Measurements from ENCODE around the gene FSCN2. TPM values are rescaled to one million over a fixed set of nuclear protein-coding genes. Genes with fewer than 3 reads are reported as not detected.

The FSCN2 gene
- total RNA-seq, 2 experiments from 2014 or later: 0.43 to 0.50 TPM

GRCh38 chr17:81518113-81518784 lies 9.9 kb upstream of the FSCN2 start:
- Mint-ChIP-seq H3K4me3 (no peak overlapping the region), H3K9me3 (no peaks in the 10 kb centered on the region), H3K27ac (no peak overlapping the region), H3K4me1 (peaks cover 34% of the 10 kb centered on the region), H3K36me3 (ENCODE audit: low read depth) (peaks cover 5% of the 10 kb centered on the region), H3K27me3 (peaks cover 11% of the 10 kb centered on the region)
- ChIA-PET POLR2A (interaction anchor here (0.9 to 1.5 kb wide), 6 partner anchors 8 to 147 kb away, joined by 3 to 7 read pairs (median 4); partner anchors contain the start of gene FAAP100), CTCF (interaction anchor here (1.0 to 3.4 kb wide), 3 partner anchors 34 to 82 kb away, joined by 3 to 14 read pairs (median 9); partner anchors contain the start of gene FAAP100)
- no peak for DNase-seq

- DNase-seq: peak; percentile 44
Observed at GRCh38 chr17:81518785-81519283, 9.3 kb upstream of the FSCN2 start.

GRCh38 chr17:81519284-81520020 lies 8.7 kb upstream of the FSCN2 start:
- H3K9me3 Mint-ChIP-seq: no peaks in the 10 kb centered on the region

More at GRCh38 chr17:81518785-81519283, 9.3 kb upstream of the FSCN2 start:
- peak overlapping the region; percentile 13 for H3K4me3 Mint-ChIP-seq
- H3K27me3 Mint-ChIP-seq: peaks cover 11% of the 10 kb centered on the region
- ChIA-PET CTCF (interaction anchor here (1.0 to 3.4 kb wide), 3 partner anchors 33 to 82 kb away, joined by 3 to 14 read pairs (median 9); partner anchors contain the start of gene FAAP100), POLR2A (interaction anchor here (0.7 to 1.5 kb wide), 7 partner anchors 8 to 146 kb away, joined by 3 to 7 read pairs (median 3); partner anchors contain the start of gene FAAP100)
- no peak overlapping the region for H3K27ac Mint-ChIP-seq
- no peaks in the 10 kb centered on the region for H3K9me3 Mint-ChIP-seq
- H3K36me3 Mint-ChIP-seq (ENCODE audit: low read depth): peaks cover 5% of the 10 kb centered on the region
- H3K4me1 Mint-ChIP-seq: peaks cover 34% of the 10 kb centered on the region

GRCh38 chr17:81520021-81520901 lies 7.9 kb upstream of the FSCN2 start:
- no peak overlapping the region for H3K27ac Mint-ChIP-seq
- H3K36me3 Mint-ChIP-seq (ENCODE audit: low read depth): peaks cover 2% of the 10 kb centered on the region
- no peak for DNase-seq
- ChIA-PET CTCF (interaction anchor here (3.4 kb wide), 1 partner anchor 80 kb away, joined by 14 read pairs; no protein-coding TSS in a partner anchor), POLR2A (interaction anchor here (1.2 to 1.4 kb wide), 2 partner anchors 12 to 18 kb away, joined by 3 read pairs; no protein-coding TSS in a partner anchor)
- H3K9me3 Mint-ChIP-seq: no peaks in the 10 kb centered on the region
- peaks cover 32% of the 10 kb centered on the region for H3K4me1 Mint-ChIP-seq
- H3K4me3 Mint-ChIP-seq: no peak overlapping the region
- peaks cover 11% of the 10 kb centered on the region for H3K27me3 Mint-ChIP-seq

More at GRCh38 chr17:81519284-81520020, 8.7 kb upstream of the FSCN2 start:
- Mint-ChIP-seq H3K27me3 (peaks cover 11% of the 10 kb centered on the region), H3K4me1 (peaks cover 34% of the 10 kb centered on the region), H3K36me3 (ENCODE audit: low read depth) (peaks cover 5% of the 10 kb centered on the region), H3K27ac (no peak overlapping the region), H3K4me3 (peak overlapping the region; percentile 13)
- ChIA-PET CTCF (interaction anchor here (1.0 to 3.4 kb wide), 3 partner anchors 33 to 81 kb away, joined by 3 to 14 read pairs (median 9); partner anchors contain the start of gene FAAP100), POLR2A (interaction anchor here (0.7 to 1.5 kb wide), 7 partner anchors 9 to 146 kb away, joined by 3 to 7 read pairs (median 3); partner anchors contain the start of gene FAAP100)
- DNase-seq: peak; percentile 70

- H3K9me3 Mint-ChIP-seq: no peaks in the 10 kb centered on the region
- H3K4me1 Mint-ChIP-seq: peaks cover 15% of the 10 kb centered on the region
- no peak overlapping the region for H3K27ac Mint-ChIP-seq
- ChIA-PET CTCF (no interaction called here), POLR2A (interaction anchor here (1.0 kb wide), 1 partner anchor 10 kb away, joined by 3 read pairs; no protein-coding TSS in a partner anchor)
- no peak overlapping the region for H3K4me3 Mint-ChIP-seq
- no peaks in the 10 kb centered on the region for H3K36me3 Mint-ChIP-seq (ENCODE audit: low read depth)
- DNase-seq: no peak
- H3K27me3 Mint-ChIP-seq: peaks cover 11% of the 10 kb centered on the region
Observed at GRCh38 chr17:81522491-81523401, 5.4 kb upstream of the FSCN2 start.

- H3K27me3 Mint-ChIP-seq: peaks cover 11% of the 10 kb centered on the region
- ChIA-PET POLR2A (interaction anchor here (1.0 kb wide), 1 partner anchor 10 kb away, joined by 3 read pairs; no protein-coding TSS in a partner anchor), CTCF (no interaction called here)
- H3K36me3 Mint-ChIP-seq (ENCODE audit: low read depth): no peaks in the 10 kb centered on the region
- H3K4me1 Mint-ChIP-seq: peaks cover 10% of the 10 kb centered on the region
- H3K9me3 Mint-ChIP-seq: no peaks in the 10 kb centered on the region
- H3K4me3 Mint-ChIP-seq: no peak overlapping the region
- no peak for DNase-seq
- H3K27ac Mint-ChIP-seq: no peak overlapping the region
Observed at GRCh38 chr17:81523402-81524038, 4.7 kb upstream of the FSCN2 start.

- no peaks in the 10 kb centered on the region for H3K36me3 Mint-ChIP-seq (ENCODE audit: low read depth)
- no peak overlapping the region for H3K27ac Mint-ChIP-seq
- CTCF ChIA-PET: no interaction called here
- H3K4me1 Mint-ChIP-seq: peaks cover 7% of the 10 kb centered on the region
- no peaks in the 10 kb centered on the region for H3K9me3 Mint-ChIP-seq
- POLR2A ChIA-PET: interaction anchor here (1.0 kb wide), 1 partner anchor 9 kb away, joined by 3 read pairs; no protein-coding TSS in a partner anchor
- H3K4me3 Mint-ChIP-seq: no peak overlapping the region
- peaks cover 11% of the 10 kb centered on the region for H3K27me3 Mint-ChIP-seq
- DNase-seq: no peak
Observed at GRCh38 chr17:81524039-81524864, 3.9 kb upstream of the FSCN2 start.

GRCh38 chr17:81524865-81525159 lies 3.4 kb upstream of the FSCN2 start:
- DNase-seq: no peak
- H3K27me3 Mint-ChIP-seq: peaks cover 11% of the 10 kb centered on the region
- H3K36me3 Mint-ChIP-seq (ENCODE audit: low read depth): no peaks in the 10 kb centered on the region
- no peak overlapping the region for H3K27ac Mint-ChIP-seq
- ChIA-PET POLR2A (no interaction called here), CTCF (no interaction called here)
- H3K9me3 Mint-ChIP-seq: no peaks in the 10 kb centered on the region
- H3K4me3 Mint-ChIP-seq: no peak overlapping the region
- peaks cover 7% of the 10 kb centered on the region for H3K4me1 Mint-ChIP-seq

- H3K27ac Mint-ChIP-seq: no peak overlapping the region
- H3K9me3 Mint-ChIP-seq: no peaks in the 10 kb centered on the region
- DNase-seq: no peak
- H3K36me3 Mint-ChIP-seq (ENCODE audit: low read depth): no peaks in the 10 kb centered on the region
- ChIA-PET POLR2A (interaction anchor here (1.0 kb wide), 1 partner anchor 12 kb away, joined by 3 read pairs; no protein-coding TSS in a partner anchor), CTCF (no interaction called here)
- H3K27me3 Mint-ChIP-seq: peaks cover under 1% of the 10 kb centered on the region
- no peaks in the 10 kb centered on the region for H3K4me1 Mint-ChIP-seq
- no peak overlapping the region for H3K4me3 Mint-ChIP-seq
Observed at GRCh38 chr17:81526662-81527571, 1.3 kb upstream of the FSCN2 start.

GRCh38 chr17:81528384-81528650 lies 140 bp downstream of the FSCN2 start:
- DNase-seq: no peak
- POLR2A ChIA-PET: no interaction called here
- H3K27me3 Mint-ChIP-seq: no peaks in the 10 kb centered on the region
- no peaks in the 10 kb centered on the region for H3K36me3 Mint-ChIP-seq (ENCODE audit: low read depth)
- no peak overlapping the region for H3K27ac Mint-ChIP-seq
- no peak overlapping the region for H3K4me3 Mint-ChIP-seq
- H3K4me1 Mint-ChIP-seq: no peaks in the 10 kb centered on the region
- CTCF ChIA-PET: no interaction called here
- no peaks in the 10 kb centered on the region for H3K9me3 Mint-ChIP-seq
